Skeletal muscle tissue (tissue), 4 donors: ENCODE data around the gene PSMG4. TPM values are rescaled to one million over a fixed set of nuclear protein-coding genes. Genes with fewer than 3 reads are reported as not detected.

Experiments used
- H3K27ac ChIP-seq: one replicate; pipeline ENCODE4 v1.7.0; 2013; ENCODE audit warnings: mild to moderate bottlenecking, low read depth, low read length, inconsistent platforms
- H3K27me3 ChIP-seq, 3 donors: one replicate each; pipeline ENCODE4 v1.7.0; 2013; ENCODE audit warnings: low read length in 3 of 3; ENCODE audit not compliant: control insufficient read depth in 3 of 3, insufficient read depth in 3 of 3
- H3K36me3 ChIP-seq, 3 donors: one replicate each; pipeline ENCODE4 v1.7.0; 2013; ENCODE audit warnings: low read length in 3 of 3; ENCODE audit not compliant: control insufficient read depth in 3 of 3, insufficient read depth in 3 of 3
- H3K4me1 ChIP-seq, 3 donors: one replicate each; pipeline ENCODE4 v1.7.0; 2013; ENCODE audit warnings: low read length in 3 of 3, mild to moderate bottlenecking in 3 of 3; ENCODE audit not compliant: control insufficient read depth in 3 of 3, insufficient read depth in 3 of 3
- H3K4me3 ChIP-seq, 3 donors: one replicate each; pipeline ENCODE4 v1.7.0; 2013; ENCODE audit warnings: low read length in 3 of 3
- H3K9ac ChIP-seq, 3 donors: one replicate each; pipeline ENCODE4 v1.7.0; 2013; ENCODE audit warnings: low read length in 3 of 3, mild to moderate bottlenecking in 3 of 3, moderate library complexity in 2 of 3, low read depth in 1 of 3
- H3K9me3 ChIP-seq, 3 donors: one replicate each; pipeline ENCODE4 v1.7.0; 2013; ENCODE audit warnings: low read length in 3 of 3; ENCODE audit not compliant: control insufficient read depth in 3 of 3
- total RNA-seq: library from RNA; depleted of rRNA; stranded (reverse); fragments of >200 nt; gene quantifications from one replicate; pipeline ENCODE4 v1.2.3, GENCODE V29; 2014
- donor health status: Osteomylitis.

The PSMG4 gene
- total RNA-seq, 1 donor from 2014 or later: 16.7 TPM

GRCh38 chr6:3292431-3293197, 33.9 kb downstream of the PSMG4 start:
- no peak overlapping the region for H3K9ac ChIP-seq
- H3K4me1 ChIP-seq: peaks cover 3 to 22% (median 21%) of the 10 kb centered on the region in 3 donors
- H3K36me3 ChIP-seq: peaks cover 0 to 10% (median 3%) of the 10 kb centered on the region in 3 donors
- H3K9me3 ChIP-seq: no peaks in the 10 kb centered on the region
- no peak overlapping the region for H3K27ac ChIP-seq
- peaks cover 0 to 3% (median 0%) of the 10 kb centered on the region in 3 donors for H3K27me3 ChIP-seq
- H3K4me3 ChIP-seq: no peak overlapping the region

- no peak overlapping the region for H3K27ac ChIP-seq
- H3K4me3 ChIP-seq: no peak overlapping the region
- peaks cover 0 to 10% (median 3%) of the 10 kb centered on the region in 3 donors for H3K36me3 ChIP-seq
- H3K27me3 ChIP-seq: peaks cover 0 to 3% (median 0%) of the 10 kb centered on the region in 3 donors
- H3K4me1 ChIP-seq: peaks cover 3 to 22% (median 21%) of the 10 kb centered on the region in 3 donors
- no peaks in the 10 kb centered on the region for H3K9me3 ChIP-seq
- no peak overlapping the region for H3K9ac ChIP-seq
These were observed 34.8 kb downstream of the PSMG4 start for GRCh38 chr6:3293271-3294155.

- no peak overlapping the region for H3K9ac ChIP-seq
- H3K27me3 ChIP-seq: peaks cover 0 to 3% (median 0%) of the 10 kb centered on the region in 3 donors
- no peaks in the 10 kb centered on the region for H3K9me3 ChIP-seq
- no peak overlapping the region for H3K4me3 ChIP-seq
- peaks cover 0 to 10% (median 3%) of the 10 kb centered on the region in 3 donors for H3K36me3 ChIP-seq
- no peak overlapping the region for H3K27ac ChIP-seq
- H3K4me1 ChIP-seq: peaks cover 3 to 21% (median 18%) of the 10 kb centered on the region in 3 donors
These were observed 35.6 kb downstream of the PSMG4 start for GRCh38 chr6:3294396-3294795.

GRCh38 chr6:3294921-3295871, 36.4 kb downstream of the PSMG4 start:
- H3K36me3 ChIP-seq: peaks cover 0 to 9% (median 3%) of the 10 kb centered on the region in 3 donors
- peak overlapping the region in 2 of 3 donors; percentile 8 to 60 for H3K9ac ChIP-seq
- peaks cover 0 to 3% (median 0%) of the 10 kb centered on the region in 3 donors for H3K27me3 ChIP-seq
- no peaks in the 10 kb centered on the region for H3K9me3 ChIP-seq
- peak overlapping the region; percentile 16 for H3K27ac ChIP-seq
- H3K4me1 ChIP-seq: peaks cover 3 to 21% (median 18%) of the 10 kb centered on the region in 3 donors
- H3K4me3 ChIP-seq: peak overlapping the region in 1 of 3 donors; percentile 29

GRCh38 chr6:3296078-3296477, 37.3 kb downstream of the PSMG4 start:
- Histone ChIP-seq H3K4me3 (no peak overlapping the region), H3K36me3 (peaks cover 0 to 6% (median 3%) of the 10 kb centered on the region in 3 donors), H3K9ac (peak overlapping the region in 1 of 3 donors; percentile 45), H3K9me3 (no peaks in the 10 kb centered on the region), H3K27me3 (peaks cover 0 to 3% (median 0%) of the 10 kb centered on the region in 3 donors), H3K27ac (no peak overlapping the region), H3K4me1 (peaks cover 3 to 21% (median 18%) of the 10 kb centered on the region in 3 donors)

GRCh38 chr6:3296537-3296936, 37.8 kb downstream of the PSMG4 start:
- no peak overlapping the region for H3K9ac ChIP-seq
- H3K4me3 ChIP-seq: no peak overlapping the region
- H3K36me3 ChIP-seq: peaks cover 0 to 6% (median 3%) of the 10 kb centered on the region in 3 donors
- H3K27ac ChIP-seq: no peak overlapping the region
- H3K9me3 ChIP-seq: no peaks in the 10 kb centered on the region
- H3K27me3 ChIP-seq: peaks cover 0 to 3% (median 0%) of the 10 kb centered on the region in 3 donors
- peaks cover 3 to 21% (median 18%) of the 10 kb centered on the region in 3 donors for H3K4me1 ChIP-seq

- Histone ChIP-seq H3K4me3 (no peak overlapping the region), H3K27ac (no peak overlapping the region), H3K36me3 (peaks cover 0 to 6% (median 3%) of the 10 kb centered on the region in 3 donors), H3K4me1 (peaks cover 3 to 21% (median 18%) of the 10 kb centered on the region in 3 donors), H3K9ac (no peak overlapping the region), H3K9me3 (no peaks in the 10 kb centered on the region), H3K27me3 (peaks cover 0 to 3% (median 0%) of the 10 kb centered on the region in 3 donors)
These were observed 38.3 kb downstream of the PSMG4 start for GRCh38 chr6:3297006-3297405.

- no peak overlapping the region for H3K9ac ChIP-seq
- peaks cover 0 to 3% (median 0%) of the 10 kb centered on the region in 3 donors for H3K27me3 ChIP-seq
- H3K9me3 ChIP-seq: no peaks in the 10 kb centered on the region
- peaks cover 3 to 21% (median 18%) of the 10 kb centered on the region in 3 donors for H3K4me1 ChIP-seq
- H3K36me3 ChIP-seq: peaks cover 0 to 6% (median 3%) of the 10 kb centered on the region in 3 donors
- no peak overlapping the region for H3K27ac ChIP-seq
- H3K4me3 ChIP-seq: no peak overlapping the region
These were observed 39.2 kb downstream of the PSMG4 start for GRCh38 chr6:3297909-3298308.

- no peak overlapping the region for H3K27ac ChIP-seq
- H3K9ac ChIP-seq: no peak overlapping the region
- H3K27me3 ChIP-seq: peaks cover 0 to 3% (median 0%) of the 10 kb centered on the region in 3 donors
- H3K4me3 ChIP-seq: no peak overlapping the region
- H3K4me1 ChIP-seq: peaks cover 3 to 21% (median 18%) of the 10 kb centered on the region in 3 donors
- no peaks in the 10 kb centered on the region for H3K9me3 ChIP-seq
- H3K36me3 ChIP-seq: peaks cover 0 to 6% (median 0%) of the 10 kb centered on the region in 3 donors
These were observed 40.5 kb downstream of the PSMG4 start for GRCh38 chr6:3299221-3299620.
